CD1c-positive myeloid dendritic cell (primary cell): ENCODE measurements around the gene SLC9A9.
A peak's percentile ranks its signal among the peaks of the same experiment; 100 is the strongest.

Source experiments
- DNase-seq: peaks from one replicate; pipeline ENCODE4 v3.0.0-alpha.2; 2016; ENCODE audit errors: extremely low spot score

Gene SLC9A9

GRCh38 chr3:143358155-143358792, 490.0 kb downstream of the SLC9A9 start:
- no peak for DNase-seq

- DNase-seq, result no peak
Observed at GRCh38 chr3:143357700-143358099, 490.6 kb downstream of the SLC9A9 start.

GRCh38 chr3:143356839-143357238, 491.4 kb downstream of the SLC9A9 start:
- no peak for DNase-seq

DNA sequence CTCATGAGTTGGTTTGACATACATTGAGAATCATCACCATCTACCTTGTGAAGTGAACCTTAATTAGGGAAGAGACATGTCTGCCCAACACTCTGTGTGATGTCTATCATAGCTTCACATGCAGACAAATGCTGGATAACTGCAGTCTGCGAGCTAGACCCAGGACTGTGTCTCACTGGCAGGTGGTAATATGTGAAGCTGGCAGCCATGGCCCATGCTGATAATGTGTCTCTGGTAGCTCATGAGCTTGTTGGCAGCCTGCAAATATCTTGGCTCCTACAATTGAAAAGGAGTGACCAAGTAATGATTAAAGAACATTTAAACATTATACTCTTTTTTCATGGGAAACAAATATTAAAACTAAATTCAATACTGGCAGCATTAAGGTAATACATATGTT, 493.9 kb downstream of the SLC9A9 start:
- DNase-seq, result no peak

GRCh38 chr3:143352850-143353550, 495.3 kb downstream of the SLC9A9 start:
- peak; percentile 43 for DNase-seq

GRCh38 chr3:143351895-143352608, 496.2 kb downstream of the SLC9A9 start:
- no peak for DNase-seq

DNA sequence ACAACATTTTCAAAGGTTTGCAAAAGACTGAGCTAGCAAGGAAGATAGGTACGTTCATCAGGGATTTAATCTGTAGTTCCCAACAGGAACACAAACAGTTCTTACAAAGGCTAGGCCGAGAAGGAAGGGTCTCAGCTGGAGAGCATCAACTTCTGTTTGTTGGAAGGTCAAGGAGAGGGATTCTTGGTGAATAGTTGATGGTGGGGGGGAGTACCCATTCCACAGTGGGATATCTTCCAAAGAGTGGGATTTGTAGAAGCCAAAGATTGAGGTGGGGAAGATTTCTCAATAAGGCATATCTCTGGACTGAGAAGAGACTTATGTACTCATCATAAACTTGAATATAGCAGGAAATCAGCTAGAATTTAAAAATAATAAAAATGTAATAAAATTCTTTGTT, 496.9 kb downstream of the SLC9A9 start:
- DNase-seq, result no peak

GRCh38 chr3:143349455-143349854, 498.8 kb downstream of the SLC9A9 start:
- DNase-seq, result no peak

GRCh38 chr3:143348486-143349327, 499.6 kb downstream of the SLC9A9 start:
- no peak for DNase-seq

GRCh38 chr3:143344516-143345165, 503.6 kb downstream of the SLC9A9 start:
- DNase-seq, result no peak

- no peak for DNase-seq
Observed at GRCh38 chr3:143343944-143344343, 504.3 kb downstream of the SLC9A9 start.

GRCh38 chr3:143343031-143343430, 505.2 kb downstream of the SLC9A9 start:
- DNase-seq, result no peak

- no peak for DNase-seq
Observed at GRCh38 chr3:143339451-143339850, 508.8 kb downstream of the SLC9A9 start.

- DNase-seq, result no peak
Observed at GRCh38 chr3:143337387-143337786, 510.9 kb downstream of the SLC9A9 start.

DNA sequence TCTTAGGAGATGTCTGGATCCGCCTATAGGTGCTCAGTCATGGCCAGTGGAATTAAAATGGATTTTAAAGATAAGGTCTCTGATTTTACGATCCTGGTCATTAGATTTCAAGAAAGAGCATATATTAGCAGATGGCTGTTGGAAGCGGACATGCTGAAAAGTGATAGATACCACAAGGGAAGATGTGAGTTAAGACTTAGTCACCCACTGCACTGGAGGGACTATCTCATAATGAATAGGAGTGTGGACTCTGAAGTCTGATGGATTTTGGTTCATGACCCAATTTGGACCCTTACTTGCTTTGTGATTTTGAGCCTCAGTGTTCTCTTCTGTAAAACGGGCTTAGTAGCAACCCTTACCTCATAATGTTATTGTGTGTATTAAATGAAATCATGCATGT, 514.0 kb downstream of the SLC9A9 start:
- no peak for DNase-seq

- no peak for DNase-seq
Observed at GRCh38 chr3:143333367-143333766, 514.9 kb downstream of the SLC9A9 start.

- DNase-seq, result no peak
Observed at GRCh38 chr3:143332026-143332425, 516.2 kb downstream of the SLC9A9 start.

DNA sequence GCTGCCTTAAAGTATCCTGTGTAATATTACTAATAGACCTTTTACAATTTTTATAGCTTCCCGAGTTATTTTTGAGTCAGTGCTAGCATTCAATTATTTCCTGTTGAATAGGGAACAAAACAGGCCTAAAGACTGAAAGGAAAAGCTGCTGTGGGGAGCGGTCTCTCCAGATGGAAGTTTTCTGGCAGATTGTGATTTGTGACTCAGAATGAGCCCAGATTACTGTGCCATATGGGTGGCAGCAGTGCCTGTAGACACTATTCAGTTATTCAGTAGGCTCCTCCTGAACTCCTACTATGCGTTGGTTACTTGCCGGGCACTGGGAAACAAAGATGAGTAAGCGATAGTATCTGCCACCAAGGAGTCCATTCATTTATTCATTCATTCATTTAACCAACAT, 516.9 kb downstream of the SLC9A9 start:
- DNase-seq, result no peak

DNA sequence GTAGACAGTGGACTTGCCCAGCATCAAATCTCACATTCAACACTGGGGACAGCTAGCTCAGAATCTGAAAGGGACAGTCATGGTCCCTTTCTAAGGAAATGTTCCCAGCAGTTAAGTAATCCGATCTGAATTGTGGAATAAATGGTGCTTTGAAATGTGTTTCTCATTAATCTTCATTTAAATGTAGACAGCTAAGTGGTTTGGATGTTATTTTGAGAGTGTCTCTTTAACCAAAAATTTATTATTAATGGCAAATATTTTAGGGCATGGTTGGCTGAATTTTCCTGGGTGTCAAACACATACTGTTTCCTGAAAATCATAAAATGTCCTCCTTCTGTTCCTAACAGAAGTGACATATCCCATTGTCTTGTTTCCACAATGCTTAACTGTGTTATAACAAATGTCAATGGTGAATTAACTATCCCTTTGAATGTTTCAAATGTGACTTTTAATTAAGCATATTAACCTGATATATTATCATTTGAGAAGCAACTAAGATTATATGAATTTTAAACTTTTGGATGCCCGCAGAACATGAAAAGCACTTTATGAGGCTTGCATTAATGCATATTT, 517.9 kb downstream of the SLC9A9 start:
- DNase-seq, result no peak

DNA sequence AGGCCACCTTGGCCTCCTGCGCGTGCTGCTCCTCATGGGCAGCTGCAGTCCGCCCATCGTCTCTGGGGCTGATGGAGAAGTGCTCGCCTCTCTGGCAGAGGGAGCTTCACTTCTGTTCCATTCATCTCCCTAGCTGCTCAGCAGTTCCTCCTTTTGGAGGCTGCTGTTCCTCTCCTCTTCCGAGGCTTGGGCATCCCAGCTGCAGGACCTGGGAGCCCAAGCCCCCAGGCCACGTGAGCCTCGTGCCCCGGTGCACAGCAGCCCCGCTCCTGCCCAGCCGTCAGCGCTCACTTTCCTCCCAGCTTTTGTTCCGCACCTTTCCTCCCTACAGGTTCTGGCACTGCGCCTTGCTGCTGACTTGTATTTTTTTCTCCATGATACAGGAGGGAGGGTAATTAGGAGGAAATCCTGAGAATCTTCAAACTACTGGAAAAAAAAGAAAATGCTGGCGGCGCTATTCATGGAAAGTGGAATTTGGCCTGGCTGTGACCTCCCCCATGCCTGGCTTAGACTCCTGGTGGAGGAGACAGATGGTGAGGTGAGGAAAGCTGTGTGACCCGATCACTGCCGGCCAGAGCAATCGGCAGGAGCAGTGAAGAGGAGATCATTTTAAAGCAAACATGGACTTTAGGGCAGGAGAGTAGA, 518.6 kb downstream of the SLC9A9 start:
- peak; percentile 17 for DNase-seq

GRCh38 chr3:143328451-143328850, 519.8 kb downstream of the SLC9A9 start:
- no peak for DNase-seq
